WERI-Rb-1 (cell line): ENCODE measurements around the gene FTO.

ENCODE experiments used
- DNase-seq: peaks from one replicate; pipeline ENCODE4 v3.0.0-alpha.2; 2020
- H3K27ac ChIP-seq: fragments of 250-450 bp; sonication (Bioruptor Pico); 2 replicates; pipeline ENCODE4 v1.5.1; 2020; ENCODE audit warnings: mild to moderate bottlenecking, moderate library complexity
- H3K27me3 ChIP-seq: fragments of 250-450 bp; sonication (Bioruptor Pico); 2 replicates; pipeline ENCODE4 v1.5.1; 2021; ENCODE audit warnings: mild to moderate bottlenecking, low read depth, moderate library complexity; ENCODE audit not compliant: insufficient read depth, severe bottlenecking
- H3K36me3 ChIP-seq: fragments of 250-450 bp; sonication (Bioruptor Pico); 2 replicates; pipeline ENCODE4 v1.5.1; 2020; ENCODE audit warnings: mild to moderate bottlenecking, moderate library complexity
- H3K4me3 ChIP-seq: 2 replicates; pipeline ENCODE4 v1.5.1; 2011; ENCODE audit warnings: low read depth, mild to moderate bottlenecking, control low read depth, low read length
- H3K9me3 ChIP-seq: fragments of 250-450 bp; sonication (Bioruptor Pico); 2 replicates; pipeline ENCODE4 v1.5.1; 2021; ENCODE audit warnings: mild to moderate bottlenecking, moderate library complexity; ENCODE audit not compliant: severe bottlenecking
- TF ChIP-seq, protein P1 (sequence below): IDR thresholded peaks from 2 replicates; pipeline ENCODE4 v1.5.1; 2011; ENCODE audit warnings: low read depth, mild to moderate bottlenecking, control low read depth, inconsistent platforms, low read length

Gene FTO

DNA sequence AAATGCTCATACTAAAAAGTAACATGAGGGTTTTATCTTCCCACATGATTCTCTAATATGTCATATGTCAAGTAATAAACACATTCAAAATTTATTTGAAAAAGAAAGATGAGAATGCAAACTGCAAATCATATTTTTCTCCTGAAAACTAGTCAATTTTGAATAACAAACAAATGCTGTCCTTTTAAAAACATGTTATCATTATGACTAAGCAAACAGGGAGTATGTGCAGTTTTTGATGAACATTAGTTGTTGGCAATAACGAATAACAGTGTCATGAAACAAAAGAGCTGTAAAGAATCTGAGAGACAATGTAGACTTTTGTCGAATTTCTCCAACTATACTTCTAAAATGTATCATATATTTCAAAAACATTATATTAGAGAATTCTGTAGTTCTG lies 35.1 kb upstream of the FTO start:
- TF ChIP-seq, protein P1, sequence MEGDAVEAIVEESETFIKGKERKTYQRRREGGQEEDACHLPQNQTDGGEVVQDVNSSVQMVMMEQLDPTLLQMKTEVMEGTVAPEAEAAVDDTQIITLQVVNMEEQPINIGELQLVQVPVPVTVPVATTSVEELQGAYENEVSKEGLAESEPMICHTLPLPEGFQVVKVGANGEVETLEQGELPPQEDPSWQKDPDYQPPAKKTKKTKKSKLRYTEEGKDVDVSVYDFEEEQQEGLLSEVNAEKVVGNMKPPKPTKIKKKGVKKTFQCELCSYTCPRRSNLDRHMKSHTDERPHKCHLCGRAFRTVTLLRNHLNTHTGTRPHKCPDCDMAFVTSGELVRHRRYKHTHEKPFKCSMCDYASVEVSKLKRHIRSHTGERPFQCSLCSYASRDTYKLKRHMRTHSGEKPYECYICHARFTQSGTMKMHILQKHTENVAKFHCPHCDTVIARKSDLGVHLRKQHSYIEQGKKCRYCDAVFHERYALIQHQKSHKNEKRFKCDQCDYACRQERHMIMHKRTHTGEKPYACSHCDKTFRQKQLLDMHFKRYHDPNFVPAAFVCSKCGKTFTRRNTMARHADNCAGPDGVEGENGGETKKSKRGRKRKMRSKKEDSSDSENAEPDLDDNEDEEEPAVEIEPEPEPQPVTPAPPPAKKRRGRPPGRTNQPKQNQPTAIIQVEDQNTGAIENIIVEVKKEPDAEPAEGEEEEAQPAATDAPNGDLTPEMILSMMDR, result no peak
- H3K27me3 ChIP-seq, result no peaks in the 10 kb centered on the region
- no peak for DNase-seq
- H3K27ac ChIP-seq, result no peak overlapping the region
- no peak overlapping the region for H3K4me3 ChIP-seq
- no peaks in the 10 kb centered on the region for H3K9me3 ChIP-seq
- no peaks in the 10 kb centered on the region for H3K36me3 ChIP-seq

DNA sequence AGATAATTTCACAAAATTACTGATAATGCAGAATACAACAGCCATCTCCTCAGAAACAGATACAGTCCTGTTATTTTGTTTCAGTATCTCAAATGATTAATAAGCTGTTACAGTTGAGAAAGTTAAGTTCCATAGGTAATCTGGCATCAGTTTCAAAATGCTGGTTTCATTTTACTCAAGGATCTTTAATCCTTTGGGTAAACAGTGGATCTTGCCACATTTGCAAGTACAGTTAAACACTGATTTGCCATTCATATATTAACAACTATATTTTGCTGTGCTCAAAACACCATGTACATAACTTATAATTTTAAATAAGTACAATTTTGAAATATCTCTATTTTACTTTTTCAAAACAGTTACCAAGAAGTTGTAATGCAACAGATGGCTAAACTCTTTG lies 31.5 kb upstream of the FTO start:
- DNase-seq, result no peak
- TF ChIP-seq, protein P1, result no peak
- no peak overlapping the region for H3K27ac ChIP-seq
- no peaks in the 10 kb centered on the region for H3K9me3 ChIP-seq
- no peak overlapping the region for H3K4me3 ChIP-seq
- no peaks in the 10 kb centered on the region for H3K36me3 ChIP-seq
- H3K27me3 ChIP-seq, result no peaks in the 10 kb centered on the region

DNA sequence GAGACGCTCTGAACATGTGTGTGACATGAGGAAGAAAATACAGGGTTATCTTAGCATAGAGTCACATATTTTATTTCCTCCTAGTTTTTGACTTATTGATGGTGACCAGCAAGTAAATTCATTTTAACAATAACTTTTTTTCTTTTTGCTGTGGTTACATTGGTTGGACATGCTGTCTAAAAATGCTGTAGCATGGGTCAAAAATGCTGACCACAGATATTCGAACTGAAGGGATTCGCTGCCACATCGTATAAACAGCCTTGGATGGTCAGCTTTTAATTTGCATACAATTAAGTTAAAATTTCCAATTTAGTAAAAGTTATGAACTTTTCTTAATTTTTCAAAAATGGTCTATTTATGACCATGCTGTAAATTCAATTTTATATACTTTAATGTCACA lies 30.8 kb upstream of the FTO start:
- no peak for DNase-seq
- H3K27me3 ChIP-seq, result no peaks in the 10 kb centered on the region
- no peaks in the 10 kb centered on the region for H3K9me3 ChIP-seq
- TF ChIP-seq, protein P1, result no peak
- no peak overlapping the region for H3K27ac ChIP-seq
- H3K36me3 ChIP-seq, result no peaks in the 10 kb centered on the region
- H3K4me3 ChIP-seq, result no peak overlapping the region

DNA sequence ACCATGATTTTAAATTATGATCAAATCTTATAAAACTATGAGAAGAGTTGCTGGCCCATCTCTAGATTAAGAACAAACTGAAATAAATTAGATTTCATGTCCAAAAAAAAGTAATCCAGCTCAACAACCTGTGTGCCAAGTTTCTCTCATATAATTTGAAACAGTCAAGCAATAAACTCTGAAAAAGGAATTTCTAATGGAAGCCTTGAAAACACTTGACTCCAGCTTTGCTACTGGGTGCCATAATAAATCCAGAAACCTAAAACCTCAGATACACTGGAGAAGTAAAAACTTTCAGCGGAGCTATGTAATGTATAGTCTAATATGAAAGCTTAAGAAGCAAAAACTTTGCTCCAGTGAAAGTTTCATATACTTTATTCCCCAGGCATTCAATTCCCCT lies 25.8 kb upstream of the FTO start:
- H3K9me3 ChIP-seq, result no peaks in the 10 kb centered on the region
- no peaks in the 10 kb centered on the region for H3K27me3 ChIP-seq
- no peak overlapping the region for H3K4me3 ChIP-seq
- TF ChIP-seq, protein P1, result no peak
- DNase-seq, result no peak
- H3K27ac ChIP-seq, result no peak overlapping the region
- H3K36me3 ChIP-seq, result no peaks in the 10 kb centered on the region; the same call in 1 of the 2 replicates

DNA sequence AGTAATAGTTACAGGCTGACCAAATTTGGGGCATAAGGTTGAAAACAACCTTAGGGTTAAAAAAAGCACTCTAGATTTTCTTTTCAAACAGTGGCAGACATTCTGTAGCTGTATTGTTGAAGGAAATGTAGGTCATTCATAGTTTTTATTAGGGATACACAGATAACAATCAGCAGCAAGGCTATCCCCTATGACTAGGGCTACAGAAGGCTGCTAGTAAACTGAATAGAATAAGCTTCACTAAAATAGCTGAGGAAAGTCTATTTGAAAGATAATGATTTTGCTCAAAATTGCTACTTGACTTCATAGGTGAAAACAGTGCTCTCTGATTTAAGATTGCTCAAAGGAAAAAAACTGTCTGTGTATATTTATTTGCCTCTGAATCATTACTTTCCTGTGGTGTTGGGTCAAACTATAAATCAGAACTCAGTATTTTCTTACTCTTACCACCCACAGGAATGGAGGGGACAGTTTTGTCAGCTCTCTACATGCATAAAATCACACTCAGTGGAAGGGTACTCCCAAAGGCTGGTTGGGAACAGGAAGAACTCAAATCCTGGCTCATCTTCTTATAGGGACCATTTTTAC lies 25.1 kb upstream of the FTO start:
- Histone ChIP-seq H3K4me3 (no peak overlapping the region), H3K9me3 (no peaks in the 10 kb centered on the region), H3K27ac (no peak overlapping the region), H3K36me3 (no peaks in the 10 kb centered on the region; the same call in 1 of the 2 replicates), H3K27me3 (no peaks in the 10 kb centered on the region)
- TF ChIP-seq, protein P1, result no peak
- DNase-seq, result no peak

DNA sequence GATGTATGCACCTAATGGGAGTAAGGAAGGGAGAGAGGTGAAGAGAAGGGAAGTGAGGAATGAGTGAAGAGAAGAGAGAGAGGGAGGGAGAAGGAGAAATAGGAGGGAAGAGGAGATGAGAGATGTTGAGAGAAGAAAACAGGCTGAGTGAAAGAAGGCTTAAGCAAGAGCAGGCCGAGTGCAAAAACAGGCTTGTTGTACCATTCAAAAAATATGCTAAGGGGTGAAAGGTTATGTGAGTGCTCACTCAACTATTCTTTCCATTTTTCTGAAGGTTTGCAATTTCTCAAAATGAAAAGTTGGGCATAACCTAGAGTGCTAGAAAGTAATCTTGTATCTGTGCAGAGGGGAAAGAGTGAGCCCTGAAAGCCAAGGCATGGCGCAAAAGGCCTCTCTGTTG lies 23.2 kb upstream of the FTO start:
- no peaks in the 10 kb centered on the region for H3K27me3 ChIP-seq
- no peak for DNase-seq
- no peak overlapping the region for H3K4me3 ChIP-seq
- TF ChIP-seq, protein P1, result no peak
- peaks cover 5% of the 10 kb centered on the region for H3K36me3 ChIP-seq
- H3K27ac ChIP-seq, result no peak overlapping the region
- no peaks in the 10 kb centered on the region for H3K9me3 ChIP-seq
